Femur (tissue), 1 donor: ENCODE results near the gene PKM.

Source experiments
- DNase-seq: peaks from one replicate; pipeline ENCODE4 v3.0.0-alpha.2; 2017

PKM gene

DNA sequence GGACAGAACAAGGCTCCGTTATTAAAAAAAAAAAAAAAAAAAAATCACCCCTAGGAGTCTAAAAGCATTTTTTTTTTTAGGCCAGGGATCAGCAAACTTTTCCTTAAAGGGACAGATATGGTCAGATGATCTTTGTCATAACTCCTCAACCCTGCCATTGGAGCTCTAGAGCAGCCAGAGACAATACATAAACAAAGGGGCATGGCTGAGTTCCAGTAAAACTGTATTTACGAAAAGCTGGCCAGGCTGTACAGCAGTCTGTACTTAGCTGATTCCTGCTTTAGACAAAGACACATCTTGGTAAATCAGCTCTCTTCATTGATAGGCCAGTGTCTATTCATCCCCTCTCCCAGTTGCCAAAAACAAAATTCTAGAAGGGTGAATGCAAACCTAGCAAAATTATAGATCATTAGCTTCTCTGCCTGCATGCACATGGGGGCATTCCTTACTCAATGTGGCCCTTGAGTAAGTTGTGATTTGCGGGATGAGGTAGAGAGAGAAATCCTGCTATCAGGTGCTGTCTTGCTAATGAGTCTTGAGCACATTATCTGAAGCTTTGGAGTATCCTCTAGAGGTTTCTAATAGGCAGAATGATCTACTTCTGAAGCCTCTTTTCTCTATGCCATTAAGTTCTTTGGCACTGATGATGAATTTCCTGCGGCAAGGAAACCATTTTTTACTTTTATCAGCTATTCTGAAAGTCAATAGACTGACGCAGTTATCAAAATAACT lies 77.6 kb downstream of the PKM start:
- no peak for DNase-seq
